ENCODE measurements around the gene IMPA2. TPM values are rescaled to one million over a fixed set of nuclear protein-coding genes. Genes with fewer than 3 reads are reported as not detected.
"Not testable (repeated sequence)": the region's sequence is repeated elsewhere in the genome, so short reads cannot be mapped to it uniquely, and the experiment has no call there.

Gene IMPA2
- total RNA-seq, 1 experiment from 2014 or later, result 88.6 TPM

DNA sequence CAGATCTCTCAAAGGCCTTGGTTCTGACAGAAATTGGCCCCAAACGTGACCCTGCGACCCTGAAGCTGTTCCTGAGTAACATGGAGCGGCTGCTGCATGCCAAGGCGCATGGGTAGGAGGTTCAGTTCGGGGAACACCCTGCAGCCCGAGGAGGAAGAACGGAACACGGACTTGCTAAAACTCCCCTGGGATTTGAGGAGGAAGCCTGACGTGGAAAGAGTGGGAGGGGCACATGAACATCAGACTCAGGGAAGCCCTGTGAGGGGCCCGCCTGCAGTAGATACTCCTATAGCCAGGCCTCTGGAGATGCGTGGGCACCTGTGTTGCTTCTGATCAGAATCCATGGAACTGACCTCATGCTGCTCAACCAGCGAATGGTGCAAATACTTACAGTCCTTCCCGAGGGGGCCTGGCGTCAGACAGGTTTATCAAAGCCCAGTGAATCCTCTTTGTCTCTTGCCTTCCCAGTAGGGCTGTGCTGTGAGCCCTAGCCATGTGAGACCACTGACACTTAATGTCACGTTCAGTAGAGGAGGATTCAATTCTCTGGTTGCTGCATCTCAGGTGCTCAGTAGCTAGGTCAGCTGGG is 46.8 kb downstream of the IMPA2 start:
- no peak for DNase-seq (ENCODE audit: low spot score)

DNA sequence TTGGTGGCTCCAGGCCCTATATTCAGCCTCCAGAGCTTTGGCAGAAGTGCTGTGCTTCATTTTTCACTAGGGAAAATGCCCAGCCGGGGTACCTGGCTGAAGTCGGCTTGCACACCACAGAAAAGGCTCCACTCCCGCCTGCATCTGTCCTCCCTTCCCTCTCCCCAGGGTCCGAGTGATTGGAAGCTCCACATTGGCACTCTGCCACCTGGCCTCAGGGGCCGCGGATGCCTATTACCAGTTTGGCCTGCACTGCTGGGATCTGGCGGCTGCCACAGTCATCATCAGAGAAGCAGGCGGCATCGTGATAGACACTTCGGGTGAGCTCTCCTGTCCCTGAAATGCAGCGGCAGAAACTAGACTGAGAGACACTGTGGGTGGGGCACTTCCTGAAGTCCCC is 47.4 kb downstream of the IMPA2 start:
- no peak for DNase-seq (ENCODE audit: low spot score)

DNA sequence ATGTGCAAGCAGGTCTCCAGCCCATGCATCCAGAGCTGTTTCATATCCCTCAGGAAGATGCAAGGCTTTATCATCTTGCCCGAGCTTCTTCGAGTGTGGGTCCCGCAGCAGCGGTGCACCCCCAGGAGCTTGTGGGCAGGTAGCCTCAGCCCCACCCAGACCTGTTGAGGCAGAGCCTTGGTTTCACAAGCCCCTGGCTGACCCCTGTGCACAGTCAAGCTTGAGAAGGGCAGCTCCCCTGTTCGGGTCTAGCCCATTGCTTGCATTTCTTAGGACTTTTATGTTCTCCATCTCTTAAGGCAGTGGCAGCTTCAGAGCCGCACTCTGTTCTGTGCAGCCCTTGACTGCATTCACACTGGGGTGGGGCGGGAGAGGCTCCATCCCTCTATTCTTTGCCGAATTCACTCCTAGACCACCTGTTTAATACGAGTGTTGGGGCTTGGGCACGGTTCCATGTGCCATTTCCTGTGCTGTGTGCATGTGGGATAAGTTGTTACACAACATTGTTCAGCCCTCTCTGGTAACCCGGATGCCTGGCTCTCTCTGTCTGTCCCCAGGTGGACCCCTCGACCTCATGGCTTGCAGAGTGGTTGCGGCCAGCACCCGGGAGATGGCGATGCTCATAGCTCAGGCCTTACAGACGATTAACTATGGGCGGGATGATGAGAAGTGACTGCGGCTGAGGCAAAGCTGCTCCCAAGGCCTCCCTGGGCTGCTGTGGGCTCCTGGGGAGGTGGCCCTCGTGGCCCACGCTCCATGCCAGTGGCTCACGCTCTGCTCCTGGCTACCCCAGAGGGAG is 48.7 kb downstream of the IMPA2 start:
- no peak for DNase-seq (ENCODE audit: low spot score)

DNA sequence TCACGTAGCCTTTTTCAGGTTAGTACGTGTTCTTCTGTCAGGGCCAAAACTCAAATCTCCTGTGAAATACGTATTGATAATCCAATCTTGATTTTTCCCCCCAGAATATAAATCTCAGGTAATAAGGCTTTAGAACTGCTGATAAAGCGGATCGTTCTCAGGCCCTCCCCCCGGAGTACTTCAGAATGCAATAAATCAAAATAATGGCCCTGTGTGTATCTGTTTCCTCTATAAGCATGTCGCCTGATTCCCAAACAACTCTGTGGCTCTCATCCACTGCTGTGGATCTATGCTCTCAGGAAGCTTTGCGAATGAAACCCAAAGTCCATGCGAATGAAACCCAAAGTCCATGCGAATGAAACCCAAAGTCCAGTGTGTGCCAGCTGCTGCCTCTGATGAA is 49.4 kb downstream of the IMPA2 start:
- DNase-seq (ENCODE audit: low spot score), result no peak

DNA sequence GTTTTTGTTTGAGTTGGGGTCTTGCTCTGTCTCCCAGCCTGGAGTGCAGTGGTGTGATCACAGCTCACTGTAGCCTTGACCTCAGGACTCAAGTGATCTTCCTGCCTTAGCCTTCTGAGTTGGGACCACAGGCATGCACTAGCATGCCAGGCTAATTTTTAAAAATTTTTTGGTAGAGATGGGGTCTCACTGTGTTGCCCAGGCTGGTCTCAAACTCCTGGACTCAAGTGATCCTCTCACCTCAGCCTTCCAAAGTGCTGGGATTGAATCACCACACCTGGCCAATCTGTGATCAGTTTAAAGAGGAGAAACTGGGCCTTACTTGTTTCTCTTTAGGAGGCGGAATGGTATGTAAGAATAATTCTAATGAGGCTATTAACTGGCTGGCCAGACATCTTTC is 49.9 kb downstream of the IMPA2 start:
- DNase-seq (ENCODE audit: low spot score), result no peak

DNA sequence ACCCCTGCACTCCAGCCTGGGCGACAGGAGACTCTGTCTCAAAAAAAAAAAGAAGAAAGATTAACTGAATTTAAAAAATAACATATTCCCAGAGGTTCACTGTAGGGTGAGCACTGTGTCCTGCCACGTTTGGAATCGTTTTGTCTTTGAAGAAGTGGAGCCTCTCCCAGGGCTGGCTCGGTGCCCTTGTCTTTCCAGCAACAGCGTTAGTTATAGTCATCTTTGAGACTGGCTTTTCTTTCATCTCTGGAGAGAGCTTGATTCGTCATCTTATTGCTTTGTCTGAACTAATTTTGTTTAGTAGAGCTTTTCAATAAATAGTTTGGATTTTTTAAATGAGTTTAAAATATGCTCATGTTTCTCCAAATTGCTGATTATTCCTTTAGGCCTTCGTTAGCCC is 50.5 kb downstream of the IMPA2 start:
- DNase-seq (ENCODE audit: low spot score), result no peak

DNA sequence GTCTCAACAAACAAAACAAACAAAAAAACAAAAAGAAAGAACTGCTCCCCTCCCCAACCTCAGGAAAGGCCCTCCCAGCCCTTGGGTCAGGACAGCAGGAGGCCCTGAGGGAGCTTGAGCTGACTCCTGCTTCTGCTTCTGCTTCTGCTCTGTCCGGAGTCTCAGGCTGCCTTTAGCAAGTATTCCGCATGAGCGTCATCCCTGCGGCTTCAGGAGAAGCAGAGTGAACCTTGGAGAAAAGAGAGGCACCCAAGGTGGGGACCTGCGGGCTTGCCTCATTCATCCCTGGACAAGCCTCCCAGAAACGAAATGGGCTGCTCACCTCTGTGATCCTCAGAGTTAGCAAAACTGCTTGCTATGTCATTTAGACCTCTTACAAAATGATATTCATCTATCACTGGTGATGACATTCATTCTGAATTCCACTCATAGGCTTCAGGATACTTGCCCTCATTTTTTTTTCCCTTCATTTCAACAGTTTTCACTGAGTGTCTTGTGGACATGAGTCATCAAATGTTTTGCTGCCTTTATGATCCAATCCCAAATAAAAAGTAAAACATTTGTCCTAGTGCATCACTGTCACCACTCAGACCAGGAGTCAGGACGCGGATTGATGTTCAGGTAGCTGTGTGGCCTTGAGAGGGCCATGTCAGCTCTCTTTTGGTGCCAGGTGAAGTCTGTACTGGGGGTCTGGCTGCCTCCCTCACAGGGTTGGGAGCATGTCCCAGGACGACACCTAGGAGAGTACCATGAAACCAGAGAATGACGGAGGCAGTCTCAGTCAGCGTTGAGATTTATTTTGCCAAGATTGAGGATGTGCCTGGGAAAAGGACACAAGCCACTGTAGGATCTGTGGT is 51.7 kb downstream of the IMPA2 start:
- DNase-seq (ENCODE audit: low spot score), result no peak

DNA sequence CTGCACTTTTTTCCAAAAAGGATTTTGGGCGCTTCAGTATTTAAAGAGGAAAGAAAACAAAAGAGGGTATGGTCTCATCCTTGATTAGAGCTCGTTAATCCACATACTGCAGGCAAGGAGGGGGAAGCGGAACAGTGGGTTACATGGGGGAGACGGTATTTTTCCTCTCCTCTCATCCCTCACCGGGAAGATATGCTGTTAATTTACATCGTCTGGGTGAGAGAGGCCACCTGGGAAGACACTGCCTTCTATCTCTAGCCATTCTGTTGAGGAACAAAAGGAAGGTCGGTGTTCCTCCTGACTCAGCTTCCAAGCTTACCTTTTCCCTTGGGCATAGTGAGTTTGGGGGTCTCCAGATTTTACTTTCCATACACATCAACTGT is 52.3 kb downstream of the IMPA2 start:
- no peak for DNase-seq (ENCODE audit: low spot score)

DNA sequence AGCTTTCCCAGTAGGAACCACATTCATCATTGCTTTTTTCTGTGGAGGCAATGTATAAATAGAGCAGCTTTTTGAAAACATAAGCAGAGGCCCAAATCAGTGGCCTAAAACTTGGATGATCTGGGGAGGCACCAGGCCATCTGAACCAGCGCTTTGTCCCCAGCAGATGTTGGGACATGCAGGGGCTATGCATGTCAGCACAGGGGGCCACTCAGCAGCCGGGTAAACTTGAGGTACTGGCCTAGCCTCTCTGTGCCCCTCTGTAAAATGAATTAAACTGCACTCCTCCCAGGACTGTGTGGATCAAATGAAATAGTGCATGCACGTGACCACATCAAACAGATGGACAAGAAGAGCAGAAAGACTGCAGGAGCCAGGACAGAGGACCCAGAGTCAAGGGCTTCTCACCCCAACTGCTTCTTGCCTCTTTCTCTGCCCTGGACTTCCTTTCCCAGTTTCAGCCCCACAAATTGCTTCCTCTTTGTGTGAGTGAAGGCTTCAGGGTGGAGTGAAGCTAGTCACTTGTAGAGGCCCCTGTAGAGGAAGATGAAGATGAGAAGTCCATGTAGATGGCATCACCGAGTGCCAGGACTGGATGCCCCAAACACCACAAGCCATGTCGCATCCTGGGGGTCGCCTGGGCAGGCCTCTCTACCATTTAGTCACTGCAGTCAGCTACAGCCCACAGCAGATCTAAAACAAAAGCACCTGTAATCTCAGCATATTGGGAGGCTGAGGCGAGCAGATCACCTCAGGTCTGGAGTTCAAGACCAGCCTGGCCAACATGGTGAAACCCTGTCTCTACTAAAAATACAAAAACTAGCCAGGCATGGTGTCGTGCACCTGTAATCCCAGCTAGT is 53.2 kb downstream of the IMPA2 start:
- DNase-seq (ENCODE audit: low spot score), result no peak

DNA sequence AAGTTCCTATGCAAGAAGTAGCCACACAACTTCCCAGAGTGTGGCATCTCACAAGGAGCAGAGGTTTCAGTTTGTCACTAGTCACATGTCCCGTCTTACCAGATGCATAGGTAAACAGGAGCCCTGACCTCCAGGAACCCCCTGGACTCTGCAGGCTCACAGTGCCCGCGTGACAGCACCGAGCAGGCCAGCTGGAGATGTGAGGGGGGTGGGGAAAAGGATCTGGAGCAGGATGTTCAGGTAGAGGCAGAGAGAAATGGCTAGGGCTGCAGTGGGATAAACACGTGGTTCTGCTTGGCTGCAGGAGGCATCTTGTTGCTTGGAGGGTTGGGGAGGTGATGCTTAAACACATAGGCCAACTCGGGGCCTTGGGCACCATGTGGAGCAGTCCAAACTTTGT is 54.2 kb downstream of the IMPA2 start:
- no peak for DNase-seq (ENCODE audit: low spot score)

DNA sequence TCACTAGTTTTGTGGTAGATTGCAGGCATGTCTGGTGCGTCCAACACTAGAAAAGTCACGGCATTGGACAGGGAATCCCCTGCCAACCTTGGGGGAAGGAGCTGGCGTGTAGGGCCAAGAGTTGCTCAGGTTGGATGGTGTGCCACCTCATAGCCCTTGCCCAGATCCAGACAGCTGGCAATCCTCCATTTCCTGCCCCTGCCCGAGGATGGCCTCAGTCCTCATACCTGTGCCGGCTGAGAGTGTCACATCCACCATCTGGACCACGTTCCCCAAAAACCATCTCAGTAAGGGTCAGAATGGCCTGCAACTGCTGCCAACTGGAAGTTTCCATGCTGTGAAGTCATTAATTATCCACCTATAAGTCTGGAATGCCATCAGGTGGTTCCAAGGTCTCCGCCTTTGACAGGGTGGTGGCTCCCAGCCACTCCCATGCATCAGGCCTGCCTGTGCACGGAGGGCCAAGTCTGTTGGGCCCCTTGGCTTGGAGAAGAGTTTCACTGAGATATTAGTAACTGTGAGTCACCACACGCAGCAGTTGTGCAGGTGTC is 55.0 kb downstream of the IMPA2 start:
- DNase-seq (ENCODE audit: low spot score), result peak; percentile 20

DNA sequence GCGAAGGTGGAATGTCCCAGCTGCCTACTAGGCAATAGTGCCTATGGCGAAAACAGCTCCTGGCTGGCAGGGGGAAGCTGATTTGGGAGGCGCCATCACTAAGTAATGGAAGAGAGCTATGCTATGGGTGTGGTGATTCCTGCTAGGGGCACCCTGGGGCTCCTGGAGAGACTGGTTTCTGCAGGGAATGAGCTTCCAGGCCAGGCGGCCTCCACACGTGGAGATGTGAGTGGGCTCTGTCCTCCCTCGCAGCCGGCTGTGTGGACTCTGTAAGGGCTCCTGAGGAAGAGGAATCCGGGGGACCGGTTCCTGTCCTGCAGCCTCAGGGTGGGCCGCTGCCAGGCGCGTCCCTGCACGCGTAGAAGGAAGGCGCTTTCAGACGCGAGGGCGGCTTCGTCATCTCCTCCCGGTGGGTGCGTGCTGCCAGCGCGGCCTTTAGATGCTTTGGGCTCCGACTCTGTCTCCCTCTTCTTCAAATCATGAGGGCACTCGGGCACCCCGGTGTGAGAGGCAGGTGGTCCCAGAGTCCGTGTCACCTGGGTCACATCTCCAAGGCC is 56.9 kb downstream of the IMPA2 start:
- DNase-seq (ENCODE audit: low spot score), result peak; percentile 7

DNA sequence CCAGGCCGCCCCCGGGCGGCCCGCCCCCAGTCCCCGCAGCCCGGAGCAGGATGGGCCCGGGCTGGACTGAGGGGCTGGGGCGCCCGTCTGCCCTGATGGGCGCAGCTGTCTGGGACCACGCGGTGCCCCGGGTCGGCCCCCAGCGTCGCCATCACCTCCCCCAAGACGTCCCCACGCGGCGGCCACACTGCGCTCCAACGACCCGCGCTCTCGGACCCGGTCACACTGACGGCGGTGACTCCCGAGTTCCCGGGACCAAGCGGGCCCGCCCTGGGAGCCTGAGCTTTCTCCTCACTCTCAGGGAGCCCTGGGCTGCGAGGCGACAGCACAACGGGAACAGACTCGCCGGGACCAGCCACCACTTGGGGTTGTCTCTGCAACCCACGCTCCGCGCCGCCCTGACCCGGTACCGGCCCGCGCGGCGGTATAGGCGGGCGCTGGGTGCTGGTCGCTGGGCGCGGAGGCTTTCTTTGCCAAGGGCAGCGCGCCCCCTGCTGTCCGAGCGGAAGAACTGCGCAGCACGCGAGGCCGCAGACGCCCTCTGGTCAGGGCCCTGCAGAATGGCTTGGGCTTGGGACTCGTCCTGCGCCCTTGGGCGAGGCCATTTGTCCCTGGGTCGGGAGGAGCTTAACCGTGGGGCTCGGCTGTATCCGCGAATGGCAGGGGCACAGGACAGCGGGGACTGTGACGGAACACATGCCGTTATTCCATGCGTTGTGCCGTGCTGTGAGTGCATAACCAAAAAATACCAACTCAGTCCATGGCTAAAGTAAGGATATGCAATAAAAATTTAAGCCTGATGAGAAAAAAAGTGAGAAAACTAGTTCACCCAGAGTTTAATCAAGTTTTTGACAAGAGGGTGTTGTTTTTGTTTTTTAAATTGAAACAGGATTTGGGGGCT is 57.6 kb downstream of the IMPA2 start:
- peak; percentile 81 for DNase-seq (ENCODE audit: low spot score)

DNA sequence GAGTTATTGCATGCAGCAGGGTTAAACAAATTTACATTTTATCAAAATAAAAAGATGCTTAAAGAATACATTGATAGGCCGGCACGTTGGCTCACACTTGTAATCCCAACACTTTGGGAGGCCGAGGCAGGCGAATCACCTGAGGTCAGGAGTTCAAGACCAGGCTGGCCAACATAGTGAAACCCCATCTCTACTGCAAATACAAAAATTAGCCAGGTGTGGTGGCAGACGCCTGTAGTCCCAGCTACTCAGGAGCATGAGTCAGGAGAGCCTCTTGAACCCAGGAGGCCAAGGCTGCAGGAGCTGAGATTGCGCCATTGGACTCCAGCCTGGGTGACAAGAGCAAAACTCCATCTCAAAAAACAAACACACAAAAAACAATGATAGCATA is 58.2 kb downstream of the IMPA2 start:
- DNase-seq (ENCODE audit: low spot score), result not testable (repeated sequence)

DNA sequence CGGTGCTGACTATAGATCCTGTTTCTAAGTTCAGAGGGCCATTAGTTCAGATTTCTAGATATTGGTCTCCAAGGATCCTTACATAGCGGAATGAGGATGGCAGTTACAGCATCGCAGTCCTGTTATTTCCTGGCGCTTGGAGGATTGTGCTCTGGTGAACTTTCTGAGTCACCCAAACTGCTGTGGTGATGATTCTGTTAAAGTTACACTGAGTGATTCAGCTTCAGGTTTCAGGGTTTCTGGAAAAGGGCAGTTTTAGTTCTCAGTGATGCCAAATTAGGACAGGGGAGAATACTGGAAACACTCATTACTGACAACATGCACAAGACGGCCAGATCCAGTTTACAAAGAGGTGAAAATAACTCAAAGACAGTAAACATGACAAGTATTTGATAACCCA is 60.3 kb downstream of the IMPA2 start:
- DNase-seq (ENCODE audit: low spot score), result no peak

DNA sequence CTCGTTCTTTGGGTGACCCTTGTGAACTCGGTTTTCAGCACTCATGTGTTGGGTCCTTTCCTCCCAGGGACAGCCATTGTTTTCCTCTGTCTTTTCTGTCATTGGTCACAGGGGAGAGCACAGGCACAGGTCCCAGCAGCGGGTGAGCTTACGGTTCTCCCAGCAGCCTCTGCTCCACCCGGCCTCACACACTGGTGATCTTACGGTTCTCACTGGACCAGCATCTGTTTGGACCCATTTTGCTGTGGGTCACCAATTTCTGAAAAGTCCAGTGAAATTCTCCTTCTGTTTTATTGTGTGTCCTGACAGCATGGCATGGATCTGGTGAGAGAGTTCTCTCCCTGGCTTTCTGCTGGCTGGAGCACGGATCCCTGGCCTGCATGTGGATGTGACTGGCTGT is 62.5 kb downstream of the IMPA2 start:
- DNase-seq (ENCODE audit: low spot score), result no peak

DNA sequence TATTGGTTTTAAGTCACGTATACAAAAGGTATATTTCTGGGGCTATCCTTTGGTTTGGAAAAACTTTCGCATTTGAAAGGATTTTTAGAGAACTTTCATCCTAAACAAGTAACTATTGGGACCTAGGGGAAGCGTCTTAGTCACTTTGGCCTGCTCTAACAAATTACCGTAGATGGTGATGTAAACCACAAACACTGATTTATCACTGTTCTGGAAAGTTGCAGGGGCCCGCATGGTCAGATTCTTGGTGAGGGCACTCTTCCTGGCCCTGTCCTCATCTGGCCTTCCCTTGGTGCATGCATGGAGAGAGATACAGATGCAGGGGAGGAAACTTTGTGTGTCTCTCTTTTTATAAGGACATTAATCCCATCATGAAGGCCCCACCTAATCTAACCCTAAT is 63.3 kb downstream of the IMPA2 start:
- no peak for DNase-seq (ENCODE audit: low spot score)

DNA sequence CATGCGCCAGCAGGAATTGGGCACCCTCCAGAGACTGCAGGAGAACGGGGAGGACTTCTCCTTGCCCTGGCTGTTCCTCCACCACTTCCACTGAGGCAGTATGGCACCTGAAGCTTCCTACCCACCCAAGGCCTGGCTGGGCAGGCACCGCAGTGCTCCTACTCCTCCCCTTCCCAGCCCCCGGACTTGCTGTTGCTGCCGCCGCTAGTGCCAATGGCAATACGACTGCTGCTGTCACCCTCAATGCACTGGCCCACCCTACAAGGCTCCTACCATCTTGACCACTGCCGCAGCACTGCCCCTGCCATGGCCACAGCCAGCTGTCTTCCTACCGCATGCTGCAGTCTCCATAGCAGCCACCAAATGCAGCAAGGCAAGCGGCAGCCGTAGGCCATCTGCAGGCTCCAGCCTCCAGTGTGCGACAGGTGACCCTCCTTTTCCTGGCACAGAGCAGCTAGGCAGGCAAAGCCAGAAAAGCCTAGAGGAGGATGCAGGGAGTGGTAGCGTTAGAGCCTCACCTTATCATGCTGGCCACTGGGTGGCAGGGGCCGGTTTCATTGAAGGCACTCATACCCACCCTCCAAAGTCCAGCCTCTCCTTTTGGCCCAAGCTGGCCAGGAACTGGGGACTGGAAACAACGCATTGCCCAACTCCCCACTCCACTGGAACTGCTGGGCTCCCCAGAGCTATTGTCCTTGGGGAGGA is 64.9 kb downstream of the IMPA2 start:
- DNase-seq (ENCODE audit: low spot score), result no peak

DNA sequence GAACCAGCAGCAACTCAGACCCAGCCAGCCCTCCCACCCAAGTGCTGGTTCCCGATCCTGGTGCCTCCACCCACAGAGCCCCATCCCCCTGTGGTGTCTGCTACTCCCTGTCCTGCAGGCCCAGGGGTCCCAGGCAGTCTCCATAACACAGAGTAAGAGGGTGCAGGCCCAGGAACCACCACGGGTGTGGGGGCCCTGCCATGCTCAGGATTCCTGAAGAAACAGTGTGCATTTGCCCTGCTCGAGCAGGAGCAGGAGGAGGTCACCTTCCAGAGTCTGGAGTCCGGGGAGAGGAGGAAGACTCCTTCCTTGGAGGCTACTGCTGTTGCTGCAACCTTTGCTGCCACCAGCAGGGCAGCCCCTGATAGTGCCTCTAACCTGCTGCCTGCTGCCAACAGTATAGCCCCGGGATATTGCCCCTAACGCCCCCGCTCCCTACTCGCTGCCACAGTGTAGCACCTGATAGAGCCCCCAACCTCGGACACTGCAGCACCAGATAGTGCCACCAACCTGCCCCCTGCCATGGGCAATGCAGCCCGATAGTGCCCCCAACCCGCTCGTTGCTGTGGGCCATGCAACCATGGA is 65.5 kb downstream of the IMPA2 start:
- peak; percentile 26 for DNase-seq (ENCODE audit: low spot score)

Measured in HT-29 (cell line).